Measurements from ENCODE around the gene TGM1.

DNA sequence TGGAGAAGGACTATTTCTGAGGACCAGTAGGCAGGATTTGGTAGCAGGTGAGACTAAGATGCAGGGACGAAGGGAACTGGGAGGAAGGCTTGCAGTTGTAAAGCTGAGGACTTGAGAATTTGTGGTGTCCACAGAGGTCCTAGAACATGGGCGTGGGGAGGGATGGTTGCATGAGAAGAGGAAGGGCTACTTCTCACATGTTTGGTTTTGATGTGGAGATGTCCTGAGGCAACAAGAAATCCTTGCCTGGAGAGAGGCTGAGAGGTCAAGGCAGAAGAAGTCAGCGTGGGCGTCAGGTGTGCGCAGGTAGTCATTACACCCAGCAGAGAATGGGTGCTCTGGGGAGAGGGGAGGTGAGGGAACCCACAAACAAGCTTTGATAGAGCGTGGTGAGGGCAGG, 14.1 kb upstream of the TGM1 start:
- TF ChIP-seq CTCF (conservative IDR thresholded peaks at IDR 0.05 in 1 of 2, IDR thresholded peaks at IDR 0.05 in 1 of 2; ENCODE audit: low read depth in 1 of 2, low read length in 2 of 2) (no peak), EZH2 (IDR thresholded peaks at IDR 0.05; ENCODE audit: low read length, missing control alignments) (no peak)
